GM19043 (cell line): ENCODE measurements around the gene LTBP1.

Source experiments
- ATAC-seq: cut with Tn5 transposase; IDR thresholded peaks from one replicate; pipeline ENCODE4 v1.9.1; 2021; ENCODE audit warnings: low read depth; ENCODE audit not compliant: unreplicated experiment

LTBP1 gene

DNA sequence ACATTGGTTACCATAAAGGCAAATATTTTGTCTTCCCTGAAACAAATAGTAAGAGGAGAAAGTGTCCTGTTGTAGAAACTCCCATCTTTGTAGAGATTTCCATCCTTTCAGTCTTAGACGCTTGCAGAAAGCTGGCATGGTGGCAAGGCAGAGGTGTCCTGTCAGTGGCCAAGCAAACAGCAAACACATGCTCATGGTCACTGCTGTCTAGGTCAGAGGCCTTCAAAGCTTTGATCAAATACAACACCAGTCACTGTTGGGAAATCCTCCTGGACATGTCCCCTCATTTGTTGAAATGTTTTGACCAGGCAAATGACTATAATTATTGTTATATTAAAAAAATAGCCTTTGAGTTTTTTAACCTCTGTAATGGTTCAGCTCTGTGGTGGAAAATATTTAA lies 55.1 kb downstream of the LTBP1 start:
- no peak for ATAC-seq

DNA sequence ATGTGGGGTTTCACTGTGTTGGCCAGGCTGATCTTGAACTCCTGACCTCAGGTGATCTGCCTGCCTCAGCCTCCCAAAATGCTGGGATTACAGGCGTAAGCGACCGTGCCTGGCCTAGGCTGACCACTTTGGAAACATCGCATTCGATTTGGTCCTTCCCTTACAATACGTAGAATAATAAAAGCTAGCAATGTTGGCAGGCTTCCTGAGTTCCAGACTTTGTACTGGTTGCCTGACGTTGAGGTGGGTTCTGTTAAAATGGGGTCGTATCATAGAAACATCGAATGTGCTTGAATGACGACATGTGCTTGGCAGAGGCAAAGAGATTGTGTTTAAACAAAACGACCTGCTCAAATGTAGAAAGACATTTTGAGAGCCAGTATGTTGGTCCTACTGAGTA lies 56.1 kb downstream of the LTBP1 start:
- ATAC-seq = no peak

DNA sequence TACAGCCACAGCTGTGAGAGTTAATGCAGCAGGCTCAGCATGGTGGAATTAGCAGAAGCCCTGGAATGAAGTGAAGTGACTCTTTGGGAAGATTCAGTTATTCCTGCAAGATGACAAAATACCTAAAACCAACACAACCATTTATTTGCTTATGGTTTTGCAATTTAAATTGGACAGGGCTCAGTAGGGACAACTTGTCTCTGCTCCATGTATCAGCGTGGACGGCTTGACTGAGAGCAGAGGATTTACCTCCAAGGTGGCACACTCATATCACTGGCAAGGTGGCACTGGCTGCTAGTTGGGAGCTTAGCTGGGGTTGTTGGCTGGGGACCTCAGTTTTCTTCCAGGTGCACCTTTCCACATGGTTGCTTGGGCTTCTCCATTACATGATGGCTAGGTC lies 58.3 kb downstream of the LTBP1 start:
- no peak for ATAC-seq

DNA sequence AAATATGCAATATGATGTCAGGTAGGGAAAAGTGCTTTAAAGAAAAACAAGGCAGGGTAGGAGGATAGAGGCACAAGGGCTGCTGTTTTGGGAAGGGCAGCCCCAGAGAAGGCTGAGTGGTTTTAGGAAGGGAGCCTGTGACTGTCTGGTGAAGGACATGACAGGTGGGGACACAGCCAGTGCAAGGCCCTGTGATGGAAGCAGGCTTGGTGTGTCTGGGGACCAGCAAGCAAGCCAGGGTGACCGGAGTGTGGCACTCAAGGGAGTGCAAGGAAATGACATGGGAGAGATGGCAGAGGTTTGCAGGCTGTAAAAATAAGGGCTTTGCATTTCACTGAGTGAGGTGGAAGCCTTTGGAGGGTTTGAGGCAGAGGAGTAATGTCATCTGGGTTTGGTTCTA lies 62.0 kb downstream of the LTBP1 start:
- no peak for ATAC-seq

DNA sequence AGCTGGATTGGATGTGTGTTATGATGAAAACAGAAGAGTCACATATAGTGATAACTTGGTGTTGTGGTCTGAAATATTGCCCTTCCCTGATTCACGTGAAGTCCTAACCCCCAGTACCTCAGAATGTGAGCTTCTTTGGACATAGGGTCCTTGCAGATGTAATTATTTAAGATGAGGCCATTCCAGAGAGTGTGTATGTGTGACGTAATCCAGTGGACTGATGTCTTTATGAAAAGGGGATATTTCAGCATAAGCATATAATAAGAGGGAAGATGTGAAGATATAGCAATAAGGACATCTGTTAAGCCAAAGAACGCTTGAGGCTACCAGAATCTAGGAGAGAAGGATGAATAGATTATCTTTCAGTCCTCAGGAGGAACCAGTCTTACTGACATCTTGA lies 62.5 kb downstream of the LTBP1 start:
- ATAC-seq = no peak

DNA sequence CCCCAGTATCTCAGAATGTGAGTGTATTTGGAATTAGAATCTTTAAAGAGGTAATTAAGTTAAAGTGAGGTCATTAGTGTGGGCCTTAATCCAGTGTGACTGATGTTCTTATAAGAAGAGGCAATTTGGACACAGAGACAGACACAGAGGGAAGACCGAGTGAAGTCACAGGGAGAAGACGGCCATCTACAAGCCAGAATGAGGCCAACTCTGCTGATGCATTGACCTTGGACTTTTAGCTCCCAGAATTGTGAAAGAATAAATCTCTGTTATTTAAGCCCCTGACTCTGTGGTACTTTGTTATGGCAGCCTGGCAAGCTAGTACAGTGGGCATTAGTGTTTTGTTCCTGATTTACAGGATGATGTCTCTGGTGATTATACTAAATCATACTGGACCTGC lies 64.6 kb downstream of the LTBP1 start:
- no peak for ATAC-seq

DNA sequence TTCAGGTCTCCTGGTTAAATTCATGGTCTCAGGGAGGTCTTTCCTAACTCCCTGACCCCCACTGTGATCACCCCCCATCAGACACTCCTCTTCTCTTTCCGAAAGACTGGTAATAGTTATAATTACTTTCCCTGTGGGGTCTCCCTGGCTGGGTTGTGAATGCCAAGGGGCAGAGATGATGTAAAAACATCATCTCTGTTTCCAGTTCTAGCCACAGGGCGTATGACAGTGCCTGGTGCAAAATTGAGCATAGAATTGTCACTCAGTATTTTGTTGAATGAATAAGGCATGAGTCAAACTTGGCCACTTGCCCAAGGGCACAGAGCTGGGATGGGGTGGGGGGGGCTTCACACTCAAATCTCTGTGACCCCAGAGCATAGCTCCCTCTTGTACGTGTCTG lies 65.2 kb downstream of the LTBP1 start:
- ATAC-seq = no peak

DNA sequence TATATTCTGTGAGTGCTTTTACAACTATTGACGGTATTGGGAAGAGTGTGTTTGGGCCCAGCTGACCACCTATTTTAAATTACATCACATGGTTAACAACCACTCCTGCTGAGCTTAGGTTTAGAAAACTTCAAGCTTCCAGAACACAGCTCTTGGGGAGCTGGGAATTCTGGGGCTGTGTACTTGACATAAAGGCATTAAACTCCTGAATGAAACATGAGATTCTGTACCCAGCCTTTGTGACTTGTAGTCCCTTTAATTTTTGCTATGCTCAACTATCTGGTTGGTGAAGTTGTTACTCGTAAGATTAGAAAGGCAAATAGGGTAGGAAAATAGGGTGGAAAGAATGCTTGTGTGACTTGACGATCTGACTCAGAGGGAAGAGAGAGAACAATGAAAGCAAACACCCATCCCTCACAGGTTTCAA lies 66.9 kb downstream of the LTBP1 start:
- no peak for ATAC-seq

DNA sequence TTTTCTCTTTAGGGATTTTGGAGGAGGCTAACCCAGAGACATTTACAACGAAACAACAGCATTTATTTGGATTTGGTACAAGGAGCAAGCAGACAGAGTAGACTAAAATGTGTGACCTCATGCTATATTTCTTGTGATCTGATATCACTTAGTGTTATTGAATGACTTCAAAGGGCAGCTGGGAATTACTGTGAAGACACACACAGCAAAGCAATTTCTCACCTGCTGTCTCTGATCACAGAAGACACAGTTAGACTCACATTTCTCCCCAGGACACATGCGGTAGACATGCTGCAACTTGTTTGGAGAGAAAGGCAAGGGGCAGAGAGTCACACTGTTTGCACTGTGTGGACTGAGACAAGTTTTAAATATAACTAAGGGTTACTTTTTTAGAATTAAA lies 67.5 kb downstream of the LTBP1 start:
- no peak for ATAC-seq

DNA sequence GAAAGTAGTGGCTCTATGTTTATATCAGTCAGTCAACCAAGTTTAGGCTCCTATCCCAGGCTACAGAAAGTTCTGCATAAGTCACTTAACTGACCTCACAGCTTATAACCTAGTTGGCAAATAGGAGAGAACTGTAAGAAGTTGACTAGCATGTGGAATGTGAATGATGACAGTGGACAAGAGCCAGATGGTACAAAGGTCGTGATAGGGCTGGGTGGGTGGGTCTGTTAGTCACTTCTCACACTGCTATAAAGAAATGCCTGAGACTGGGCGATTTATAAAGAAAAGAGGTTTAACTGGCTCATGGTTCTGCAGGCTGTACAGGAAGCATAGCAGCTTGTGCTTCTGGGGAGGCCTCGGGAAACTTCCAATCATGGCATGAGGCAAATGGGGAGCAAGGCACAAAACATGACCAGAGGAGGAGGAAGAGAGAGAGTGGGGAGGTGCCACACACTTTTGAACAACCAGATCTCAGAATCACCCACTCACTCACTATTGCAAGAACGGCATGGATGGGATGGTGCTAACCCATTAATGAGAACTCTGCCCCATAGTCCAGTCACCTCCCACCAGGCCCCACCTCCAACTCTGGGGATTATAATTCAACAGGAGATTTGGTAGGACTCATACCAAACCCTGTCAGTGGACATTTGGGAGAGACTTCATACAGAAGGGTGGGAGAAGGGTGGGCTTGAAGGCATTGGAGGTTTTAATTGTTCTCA lies 68.8 kb downstream of the LTBP1 start:
- no peak for ATAC-seq

DNA sequence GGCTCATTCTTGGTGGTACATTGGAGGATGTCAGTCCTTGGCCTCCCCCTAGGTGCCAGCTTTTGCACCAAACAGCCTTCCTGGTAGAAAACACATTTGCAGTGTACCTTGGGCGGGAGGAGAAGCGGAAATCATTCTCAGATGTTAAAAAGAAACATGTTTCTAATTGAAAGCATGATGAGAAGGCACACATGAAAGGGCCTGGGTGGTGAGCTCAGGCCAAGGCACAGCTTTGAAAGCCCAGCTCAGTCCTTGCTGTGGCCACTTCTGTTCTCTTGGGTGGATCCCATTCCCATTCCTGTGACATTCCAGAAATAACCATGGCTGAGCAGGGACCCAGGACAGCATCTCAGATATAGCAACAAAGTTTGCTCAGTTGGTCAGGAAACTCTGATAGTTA lies 71.5 kb downstream of the LTBP1 start:
- no peak for ATAC-seq

DNA sequence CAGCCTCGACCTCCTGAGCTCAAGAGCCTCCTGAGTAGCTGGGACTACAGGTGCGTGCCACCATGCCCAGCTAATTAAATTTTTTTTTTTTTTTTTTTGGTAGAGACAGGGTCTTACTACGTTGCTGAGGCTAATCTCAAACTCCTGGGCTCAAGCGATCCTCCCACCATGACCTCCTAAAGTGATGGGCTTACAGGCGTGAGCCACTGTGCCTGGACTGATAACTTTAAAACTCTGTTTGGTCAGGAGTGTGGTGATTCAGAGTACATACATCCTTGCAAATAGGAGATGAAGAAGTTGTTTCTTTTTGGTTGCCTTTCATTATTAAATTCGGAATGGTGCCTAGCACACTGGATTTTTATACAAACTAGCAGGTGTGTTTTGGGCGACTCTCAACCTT lies 73.0 kb downstream of the LTBP1 start:
- ATAC-seq = no peak

DNA sequence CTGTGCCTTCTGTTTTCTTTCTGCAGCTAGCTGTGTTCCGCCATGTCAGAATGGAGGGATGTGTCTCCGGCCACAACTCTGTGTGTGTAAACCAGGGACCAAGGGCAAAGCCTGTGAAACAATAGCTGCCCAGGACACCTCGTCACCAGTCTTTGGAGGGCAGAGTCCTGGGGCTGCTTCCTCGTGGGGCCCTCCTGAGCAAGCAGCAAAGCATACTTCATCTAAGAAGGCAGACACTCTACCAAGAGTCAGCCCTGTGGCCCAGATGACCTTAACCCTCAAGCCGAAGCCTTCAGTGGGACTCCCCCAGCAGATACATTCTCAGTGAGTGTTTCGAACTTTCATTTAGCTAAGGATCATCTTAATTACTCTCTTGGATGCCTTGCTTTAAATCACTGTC lies 74.1 kb downstream of the LTBP1 start:
- ATAC-seq = no peak

DNA sequence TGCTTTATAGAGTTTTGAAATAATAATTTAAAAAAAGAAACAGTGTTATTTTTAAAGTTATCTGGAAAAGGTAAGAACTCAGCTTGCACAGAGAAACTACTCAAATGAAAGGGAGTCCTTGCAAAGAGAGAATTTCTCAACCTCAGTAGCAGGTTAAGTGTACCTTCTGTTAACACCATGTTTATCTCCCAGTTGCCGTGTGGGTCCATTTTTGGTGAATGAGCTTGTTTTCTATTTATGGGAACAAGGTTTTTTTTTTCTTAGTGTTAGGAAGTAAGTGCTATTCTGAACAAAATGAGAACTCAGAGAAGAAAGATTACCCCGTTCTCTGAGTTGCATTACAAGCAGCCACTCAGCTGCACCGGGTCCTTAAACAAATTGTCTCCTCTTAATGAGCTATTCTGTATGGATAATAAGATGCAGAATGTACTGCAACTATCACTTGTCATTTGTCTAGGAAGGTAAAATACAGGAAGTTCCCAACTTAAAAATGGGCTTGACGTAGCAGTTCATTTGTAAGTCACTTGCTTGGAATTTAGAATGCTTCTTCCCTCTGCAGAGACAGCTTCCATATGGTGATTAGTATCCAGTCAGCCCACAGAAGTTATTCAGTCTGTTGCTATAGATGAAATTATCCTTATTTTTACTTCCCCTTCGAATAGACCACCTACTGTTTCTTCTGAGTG lies 74.9 kb downstream of the LTBP1 start:
- no peak for ATAC-seq

DNA sequence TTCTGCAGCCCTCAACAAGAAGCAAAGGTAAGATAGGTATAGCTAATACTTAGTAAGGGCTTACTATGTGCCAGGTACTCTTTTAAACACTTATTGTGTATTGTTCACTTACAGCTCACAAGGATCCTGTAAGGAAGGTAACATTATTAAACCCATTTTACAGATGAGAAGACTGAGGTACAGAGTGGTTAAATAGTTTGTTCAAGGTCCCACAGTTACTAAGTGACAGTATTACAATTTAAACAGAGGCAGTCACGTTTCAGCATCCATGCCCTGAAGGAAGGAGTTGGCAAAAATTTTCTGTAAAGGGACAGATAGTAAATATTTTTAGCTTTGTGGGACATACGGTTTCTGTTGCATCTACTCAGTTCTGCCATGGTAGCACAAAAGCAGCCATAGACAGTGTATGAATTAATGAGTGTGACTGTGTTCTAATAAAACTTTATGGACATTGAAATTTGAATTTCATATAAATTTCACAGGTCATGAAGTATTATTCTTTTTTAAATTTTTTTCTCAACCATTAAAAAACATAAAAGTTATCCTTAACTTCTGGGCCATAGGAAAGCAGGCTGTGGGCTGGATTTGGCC lies 75.7 kb downstream of the LTBP1 start:
- no peak for ATAC-seq

DNA sequence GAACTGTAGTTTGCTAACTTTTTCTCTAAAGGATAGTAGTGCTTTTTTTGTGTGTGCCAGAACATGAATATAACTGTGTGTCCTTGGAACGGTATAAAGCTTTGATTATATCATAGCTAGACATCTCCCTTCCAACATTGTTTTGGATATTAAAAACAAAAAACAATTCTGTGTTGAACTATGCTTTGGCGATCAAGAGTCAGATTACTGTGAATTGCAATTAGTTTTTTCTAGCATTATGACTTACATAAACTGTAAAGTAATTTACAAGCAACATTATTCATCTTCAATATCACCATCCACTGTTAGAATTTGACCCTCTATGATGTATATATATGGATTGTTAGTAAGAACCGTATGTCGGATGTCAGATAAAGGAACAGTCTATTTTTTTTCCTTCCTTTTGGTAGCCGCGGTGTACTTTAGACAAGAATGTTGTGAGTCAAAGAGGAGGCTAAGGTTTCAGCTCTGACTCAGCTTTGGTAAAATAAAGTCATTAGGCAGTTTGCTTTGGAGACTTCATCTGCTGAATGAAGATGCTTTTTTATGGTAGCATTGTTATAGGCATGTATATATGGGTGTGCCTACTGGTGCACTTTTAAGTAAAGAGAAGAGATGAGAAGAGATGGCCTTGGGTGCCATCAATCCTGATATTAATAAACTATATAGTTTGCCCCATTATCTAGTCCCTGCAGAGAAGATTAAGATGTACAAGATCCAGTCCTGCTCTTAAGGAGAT lies 76.4 kb downstream of the LTBP1 start:
- no peak for ATAC-seq

DNA sequence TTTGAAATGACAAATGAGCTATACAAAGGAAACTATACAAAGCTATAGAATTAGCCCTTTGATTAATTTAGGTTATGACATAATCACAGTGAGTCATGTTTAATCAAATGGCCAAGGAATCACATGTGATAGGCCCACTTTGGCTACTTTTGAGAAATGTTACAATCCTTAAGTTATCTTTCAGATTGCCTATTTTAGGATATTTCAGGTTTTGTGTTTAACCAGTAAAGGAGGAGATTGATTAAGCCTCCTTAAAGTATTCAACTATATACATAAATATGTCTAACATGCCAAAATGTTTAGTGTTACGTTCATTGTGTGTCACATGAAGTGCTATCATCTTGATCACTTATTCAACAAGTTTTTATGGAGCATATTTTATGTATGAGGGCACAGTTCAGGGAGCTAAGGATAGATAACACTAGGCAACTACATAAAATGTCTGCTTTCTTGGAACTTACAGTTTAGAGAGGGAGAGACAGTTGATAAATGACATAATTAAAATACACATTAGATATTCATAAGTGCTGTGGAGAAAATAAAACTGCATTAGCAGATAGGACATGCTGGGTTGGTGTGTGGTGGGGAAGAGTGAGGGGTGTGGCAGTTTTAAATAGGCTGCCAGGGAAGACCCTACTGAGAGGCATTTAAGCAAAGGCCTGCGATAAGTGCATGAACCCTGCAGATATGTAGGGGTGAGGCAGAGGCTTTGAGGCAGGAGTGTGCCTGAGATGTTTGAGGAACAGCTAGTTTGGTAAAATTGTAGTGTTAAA lies 77.2 kb downstream of the LTBP1 start:
- ATAC-seq = no peak

DNA sequence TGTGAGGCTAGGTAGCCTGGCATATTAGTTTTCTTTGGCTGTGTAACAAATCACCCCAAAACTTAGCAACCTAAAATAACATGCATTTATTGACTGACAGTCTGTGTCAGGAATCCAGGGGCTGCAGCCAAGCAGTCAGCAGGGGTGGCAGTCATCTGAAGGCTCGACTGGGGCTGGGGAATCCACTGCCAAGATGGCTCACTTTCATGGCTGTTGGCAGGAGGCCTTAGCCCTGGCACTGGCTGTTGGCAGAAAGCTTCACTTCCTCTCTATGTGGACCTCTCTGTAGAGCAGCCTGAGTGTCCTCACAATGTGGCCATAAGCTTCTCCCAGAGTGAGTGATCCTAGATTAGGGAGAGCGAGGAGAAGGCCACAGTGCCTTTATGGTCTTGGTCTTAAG lies 78.0 kb downstream of the LTBP1 start:
- no peak for ATAC-seq

DNA sequence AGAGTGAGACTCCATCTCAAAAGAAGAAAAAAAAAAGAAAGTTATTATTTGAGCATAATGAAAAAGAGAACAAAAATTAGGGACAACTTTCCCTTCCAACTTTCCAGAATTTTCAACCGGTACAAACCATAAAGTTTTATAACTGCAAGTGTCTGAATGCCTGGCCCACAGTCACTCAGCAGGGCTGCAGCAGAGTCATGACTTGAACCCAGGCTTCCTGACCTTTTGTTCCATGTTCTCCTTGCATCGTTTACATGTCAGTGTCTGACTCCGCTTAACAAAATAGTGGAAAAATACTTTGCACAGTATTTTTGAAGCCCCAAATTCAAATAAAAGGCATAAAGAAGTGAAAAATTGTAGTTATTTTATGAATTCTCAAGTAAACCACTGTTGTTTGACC lies 82.7 kb downstream of the LTBP1 start:
- ATAC-seq = no peak

DNA sequence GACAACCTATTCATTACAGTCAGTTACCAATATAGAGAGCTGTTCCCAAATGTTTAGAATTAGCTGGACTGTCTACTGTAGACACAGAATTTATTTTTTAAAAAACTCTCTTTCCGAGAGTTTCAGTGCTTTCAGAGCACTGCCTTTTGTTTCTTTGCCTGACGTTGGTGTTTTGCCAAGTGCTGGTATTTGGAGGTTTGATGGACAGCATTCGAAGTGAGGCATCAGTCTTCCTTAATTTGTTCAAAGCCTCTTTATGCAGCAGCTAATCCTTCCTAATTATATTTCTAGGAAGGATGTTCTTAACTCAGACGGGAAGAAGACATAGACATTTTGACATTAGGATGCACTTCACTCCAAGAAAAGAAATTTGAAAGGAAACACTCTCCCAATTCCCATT lies 83.2 kb downstream of the LTBP1 start:
- ATAC-seq = no peak

DNA sequence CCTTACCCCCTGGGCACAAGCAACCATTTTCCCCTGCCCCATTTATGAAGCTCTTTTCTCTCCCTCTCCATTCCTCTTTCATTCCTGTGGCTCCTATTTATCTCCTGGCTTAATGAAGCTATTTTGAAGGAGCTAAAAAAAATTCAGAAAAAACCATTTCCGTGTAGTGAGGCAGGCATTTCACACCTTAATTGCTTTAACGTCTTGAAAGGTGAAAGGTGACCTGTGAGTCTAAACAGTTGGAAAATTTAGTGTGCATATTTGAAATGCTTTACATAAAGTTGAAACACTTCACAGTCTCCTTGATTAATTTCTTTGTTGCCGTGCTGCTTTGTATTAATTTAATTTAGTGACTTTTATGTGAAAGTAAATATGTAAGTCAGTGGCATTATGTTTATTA lies 83.6 kb downstream of the LTBP1 start:
- ATAC-seq = no peak
